ENCODE measurements around the gene ADAM12.

- TF ChIP-seq TAF1 (conservative IDR thresholded peaks at IDR 0.05) = no peak
- no peak for TF ChIP-seq CTCF (IDR thresholded peaks at IDR 0.05; ENCODE audit: low read depth, low read length, missing input control)
- TF ChIP-seq YY1 (IDR thresholded peaks at IDR 0.05) = no peak
- no peak for TF ChIP-seq REST (IDR thresholded peaks at IDR 0.05)
- no peak for TF ChIP-seq RXRA (IDR thresholded peaks at IDR 0.05)
- no peak for TF ChIP-seq GABPA (IDR thresholded peaks at IDR 0.05 in 1 of 2, conservative IDR thresholded peaks at IDR 0.05 in 1 of 2)
- no peak for TF ChIP-seq SP1 (IDR thresholded peaks at IDR 0.05)
Observed at GRCh38 chr10:126133906-126134656, 254.2 kb downstream of the ADAM12 start.

Data from liver (tissue), 3 donors.